Keratinocyte (primary cell): ENCODE data around the gene COL16A1.

Source experiments
- EZH2 ChIP-seq: IDR thresholded peaks from one replicate; pipeline ENCODE4 v1.6.1; 2012; ENCODE audit warnings: inconsistent platforms, mild to moderate bottlenecking, low read length, moderate library complexity
- TF ChIP-seq, protein P1 (sequence below), 3 experiments: IDR thresholded peaks in 1 of 3; conservative IDR thresholded peaks in 1 of 3; optimal IDR thresholded peaks in 1 of 3; 2 replicates in 2 of 3; 3 replicates in 1 of 3; pipeline versions ENCODE3 to v1.5.1; 2011; ENCODE audit warnings: low read length in 3 of 3, mild to moderate bottlenecking in 3 of 3, moderate library complexity in 2 of 3, control low read depth in 1 of 3, inconsistent platforms in 1 of 3; ENCODE audit not compliant: insufficient read depth in 2 of 3; ENCODE audit errors: extremely low read depth in 1 of 3

DNA sequence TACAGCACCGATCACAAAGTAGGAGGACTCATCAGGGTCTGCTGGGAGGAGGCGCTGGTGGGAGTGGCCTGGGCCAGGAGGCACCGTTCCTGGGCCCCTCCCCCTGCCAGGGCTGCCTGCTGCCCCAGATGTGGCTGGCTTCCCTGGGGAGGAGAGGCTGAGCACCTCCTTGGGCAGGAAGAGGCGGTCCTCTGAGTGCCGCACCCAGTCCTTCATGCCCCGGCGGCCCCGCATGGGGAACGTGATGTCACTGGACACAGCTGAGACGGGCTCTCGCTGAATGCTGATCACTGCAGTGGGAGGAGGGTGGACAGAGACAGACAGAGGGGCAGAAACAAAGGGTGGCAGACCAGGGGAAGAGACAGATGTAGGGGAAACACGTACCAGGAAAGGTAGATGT is 35.5 kb upstream of the COL16A1 start:
- TF ChIP-seq, protein P1, sequence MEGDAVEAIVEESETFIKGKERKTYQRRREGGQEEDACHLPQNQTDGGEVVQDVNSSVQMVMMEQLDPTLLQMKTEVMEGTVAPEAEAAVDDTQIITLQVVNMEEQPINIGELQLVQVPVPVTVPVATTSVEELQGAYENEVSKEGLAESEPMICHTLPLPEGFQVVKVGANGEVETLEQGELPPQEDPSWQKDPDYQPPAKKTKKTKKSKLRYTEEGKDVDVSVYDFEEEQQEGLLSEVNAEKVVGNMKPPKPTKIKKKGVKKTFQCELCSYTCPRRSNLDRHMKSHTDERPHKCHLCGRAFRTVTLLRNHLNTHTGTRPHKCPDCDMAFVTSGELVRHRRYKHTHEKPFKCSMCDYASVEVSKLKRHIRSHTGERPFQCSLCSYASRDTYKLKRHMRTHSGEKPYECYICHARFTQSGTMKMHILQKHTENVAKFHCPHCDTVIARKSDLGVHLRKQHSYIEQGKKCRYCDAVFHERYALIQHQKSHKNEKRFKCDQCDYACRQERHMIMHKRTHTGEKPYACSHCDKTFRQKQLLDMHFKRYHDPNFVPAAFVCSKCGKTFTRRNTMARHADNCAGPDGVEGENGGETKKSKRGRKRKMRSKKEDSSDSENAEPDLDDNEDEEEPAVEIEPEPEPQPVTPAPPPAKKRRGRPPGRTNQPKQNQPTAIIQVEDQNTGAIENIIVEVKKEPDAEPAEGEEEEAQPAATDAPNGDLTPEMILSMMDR (optimal IDR thresholded peaks at IDR 0.05 in 1 of 3, IDR thresholded peaks at IDR 0.05 in 1 of 3, conservative IDR thresholded peaks at IDR 0.05 in 1 of 3; ENCODE audit: extremely low read depth in 1 of 3, insufficient read depth in 2 of 3, low read length in 3 of 3), result no peak
- TF ChIP-seq EZH2, result no peak
